MM.1S (cell line): ENCODE measurements around the gene CKAP5.

ENCODE experiments used
- DNase-seq: peaks from one replicate; pipeline ENCODE4 v3.0.0-alpha.2; 2015
- H2AFZ ChIP-seq: fragments of 300-600 bp; sonication (generic); 2 replicates; pipeline ENCODE4 v1.6.0; 2016; ENCODE audit warnings: antibody characterized with exemption, low read length
- H3F3A ChIP-seq: fragments of 300-600 bp; sonication (generic); 2 replicates; pipeline ENCODE4 v1.6.1; 2016; ENCODE audit warnings: mild to moderate bottlenecking, antibody characterized with exemption, low read length, moderate library complexity, mixed read lengths; ENCODE audit not compliant: insufficient read depth
- H3K27ac ChIP-seq: fragments of 300-600 bp; sonication (generic); 2 replicates; pipeline ENCODE4 v1.5.1; 2016; ENCODE audit warnings: mild to moderate bottlenecking, low read length
- H3K27me3 ChIP-seq: fragments of 300-600 bp; sonication (generic); replicated peaks from 2 replicates; pipeline ENCODE4 v1.6.0; 2016; ENCODE audit warnings: low read length; ENCODE audit not compliant: insufficient read depth
- H3K36me3 ChIP-seq: fragments of 300-600 bp; sonication (generic); replicated peaks from 2 replicates; pipeline ENCODE4 v1.6.1; 2016; ENCODE audit warnings: mild to moderate bottlenecking, low read length, mixed read lengths; ENCODE audit not compliant: insufficient read depth
- H3K4me1 ChIP-seq: fragments of 300-600 bp; sonication (generic); 2 replicates; pipeline ENCODE4 v1.6.1; 2016; ENCODE audit warnings: low read length, mixed read lengths
- H3K4me2 ChIP-seq: fragments of 300-600 bp; sonication (generic); 2 replicates; pipeline ENCODE4 v1.6.0; 2016; ENCODE audit warnings: low read depth, low read length
- H3K4me3 ChIP-seq: fragments of 300-600 bp; sonication (generic); 2 replicates; pipeline ENCODE4 v1.5.1; 2016; ENCODE audit warnings: low read length, mixed read lengths
- H3K79me2 ChIP-seq: fragments of 300-600 bp; sonication (generic); 2 replicates; pipeline ENCODE4 v1.6.1; 2016; ENCODE audit warnings: mixed run types, low read length, mixed read lengths
- H3K9ac ChIP-seq: fragments of 300-600 bp; sonication (generic); 2 replicates; pipeline ENCODE4 v1.6.1; 2016; ENCODE audit warnings: low read length, mixed read lengths
- H3K9me2 ChIP-seq: fragments of 300-600 bp; sonication (generic); replicated peaks from 2 replicates; pipeline ENCODE4 v1.6.1; 2016; ENCODE audit warnings: mild to moderate bottlenecking, low read length, mixed read lengths; ENCODE audit not compliant: insufficient read depth
- H3K9me3 ChIP-seq: fragments of 300-600 bp; sonication (generic); replicated peaks from 2 replicates; pipeline ENCODE4 v1.6.1; 2016; ENCODE audit warnings: mild to moderate bottlenecking, low read length, mixed read lengths; ENCODE audit not compliant: insufficient read depth
- H4K20me1 ChIP-seq: fragments of 300-600 bp; sonication (generic); 2 replicates; pipeline ENCODE4 v1.6.1; 2016; ENCODE audit warnings: mild to moderate bottlenecking, low read length, moderate library complexity, mixed read lengths; ENCODE audit not compliant: insufficient read depth
- CTCF ChIP-seq: fragments of 300-600 bp; sonication (generic); IDR thresholded peaks from 2 replicates; pipeline ENCODE4 v1.5.1; 2016; ENCODE audit warnings: antibody characterized with exemption, low read length, mixed read lengths
- EZH2 ChIP-seq: fragments of 300-600 bp; sonication (generic); optimal IDR thresholded peaks from 2 replicates; pipeline ENCODE3; 2017; ENCODE audit warnings: low read depth, mild to moderate bottlenecking, antibody characterized with exemption, low read length, mixed read lengths
- EZH2phosphoT487 ChIP-seq: fragments of 300-600 bp; sonication (generic); IDR thresholded peaks from 2 replicates; pipeline ENCODE4 v1.6.1; 2018; ENCODE audit warnings: antibody characterized with exemption, low read length

Gene CKAP5

GRCh38 chr11:46889689-46890475 lies 43.8 kb upstream of the CKAP5 start:
- H3K36me3 ChIP-seq, result no peaks in the 10 kb centered on the region
- TF ChIP-seq EZH2phosphoT487 (no peak), EZH2 (no peak), CTCF (peak; percentile 82)
- H2AFZ ChIP-seq, result no peak overlapping the region

GRCh38 chr11:46889251-46889650 lies 43.2 kb upstream of the CKAP5 start:
- no peaks in the 10 kb centered on the region for H3K36me3 ChIP-seq

More at GRCh38 chr11:46889689-46890475, 43.8 kb upstream of the CKAP5 start:
- H3K9ac ChIP-seq, result no peak overlapping the region
- H3K4me1 ChIP-seq, result no peaks in the 10 kb centered on the region
- peak; percentile 69 for DNase-seq
- H3K79me2 ChIP-seq, result no peaks in the 10 kb centered on the region
- H3K9me2 ChIP-seq, result no peaks in the 10 kb centered on the region
- H3K4me3 ChIP-seq, result no peak overlapping the region
- no peaks in the 10 kb centered on the region for H4K20me1 ChIP-seq
- H3K27me3 ChIP-seq, result no peaks in the 10 kb centered on the region
- no peaks in the 10 kb centered on the region for H3F3A ChIP-seq
- no peaks in the 10 kb centered on the region for H3K9me3 ChIP-seq
- no peak overlapping the region for H3K27ac ChIP-seq
- H3K4me2 ChIP-seq, result no peak overlapping the region

GRCh38 chr11:46888636-46889035 lies 42.6 kb upstream of the CKAP5 start:
- Histone ChIP-seq H3K4me3 (no peak overlapping the region), H3K9ac (no peak overlapping the region), H3K4me1 (no peaks in the 10 kb centered on the region), H3K27me3 (no peaks in the 10 kb centered on the region), H3K36me3 (no peaks in the 10 kb centered on the region), H3K9me2 (no peaks in the 10 kb centered on the region), H2AFZ (no peak overlapping the region), H3K9me3 (no peaks in the 10 kb centered on the region), H3F3A (no peaks in the 10 kb centered on the region), H3K4me2 (no peak overlapping the region), H4K20me1 (no peaks in the 10 kb centered on the region), H3K27ac (no peak overlapping the region), H3K79me2 (no peaks in the 10 kb centered on the region)
- no peak for DNase-seq
- TF ChIP-seq CTCF (no peak), EZH2 (no peak), EZH2phosphoT487 (no peak)

More at GRCh38 chr11:46889251-46889650, 43.2 kb upstream of the CKAP5 start:
- DNase-seq, result no peak
- H3K4me1 ChIP-seq, result no peaks in the 10 kb centered on the region
- H3K9ac ChIP-seq, result no peak overlapping the region
- H4K20me1 ChIP-seq, result no peaks in the 10 kb centered on the region
- no peaks in the 10 kb centered on the region for H3K9me3 ChIP-seq
- no peak overlapping the region for H3K4me3 ChIP-seq
- no peak overlapping the region for H3K4me2 ChIP-seq
- H3F3A ChIP-seq, result no peaks in the 10 kb centered on the region
- no peaks in the 10 kb centered on the region for H3K79me2 ChIP-seq
- H3K27me3 ChIP-seq, result no peaks in the 10 kb centered on the region
- no peaks in the 10 kb centered on the region for H3K9me2 ChIP-seq
- H2AFZ ChIP-seq, result no peak overlapping the region
- no peak overlapping the region for H3K27ac ChIP-seq
- TF ChIP-seq CTCF, result no peak
